IPS-15b (cell line): Measurements from ENCODE around the gene PHF21A.

Experiments
- H3K27me3 ChIP-seq: one replicate; pipeline ENCODE4 v1.6.1; 2013; ENCODE audit warnings: low read length; ENCODE audit not compliant: control insufficient read depth, insufficient read depth
- H3K36me3 ChIP-seq: one replicate; pipeline ENCODE4 v1.6.1; 2013; ENCODE audit warnings: low read length; ENCODE audit not compliant: control insufficient read depth, insufficient read depth
- H3K4me1 ChIP-seq: one replicate; pipeline ENCODE4 v1.6.1; 2013; ENCODE audit warnings: mild to moderate bottlenecking, low read length; ENCODE audit not compliant: control insufficient read depth, insufficient read depth
- H3K4me3 ChIP-seq: one replicate; pipeline ENCODE4 v1.5.1; 2013; ENCODE audit warnings: low read depth, low read length
- H3K9ac ChIP-seq: one replicate; pipeline ENCODE4 v1.6.1; 2013; ENCODE audit warnings: low read depth, mild to moderate bottlenecking, low read length
- H3K9me3 ChIP-seq: one replicate; pipeline ENCODE4 v1.6.1; 2013; ENCODE audit warnings: mild to moderate bottlenecking, low read length; ENCODE audit not compliant: control insufficient read depth, insufficient read depth

Gene PHF21A

GRCh38 chr11:45892856-45893255, 228.4 kb downstream of the PHF21A start:
- Histone ChIP-seq H3K9me3 (no peaks in the 10 kb centered on the region), H3K27me3 (no peaks in the 10 kb centered on the region), H3K4me1 (peaks cover 13% of the 10 kb centered on the region), H3K9ac (no peak overlapping the region), H3K36me3 (no peaks in the 10 kb centered on the region), H3K4me3 (no peak overlapping the region)

GRCh38 chr11:45890886-45891550, 230.2 kb downstream of the PHF21A start:
- Histone ChIP-seq H3K4me3 (no peak overlapping the region), H3K4me1 (peaks cover 10% of the 10 kb centered on the region), H3K9ac (no peak overlapping the region), H3K9me3 (no peaks in the 10 kb centered on the region), H3K27me3 (no peaks in the 10 kb centered on the region), H3K36me3 (no peaks in the 10 kb centered on the region)

DNA sequence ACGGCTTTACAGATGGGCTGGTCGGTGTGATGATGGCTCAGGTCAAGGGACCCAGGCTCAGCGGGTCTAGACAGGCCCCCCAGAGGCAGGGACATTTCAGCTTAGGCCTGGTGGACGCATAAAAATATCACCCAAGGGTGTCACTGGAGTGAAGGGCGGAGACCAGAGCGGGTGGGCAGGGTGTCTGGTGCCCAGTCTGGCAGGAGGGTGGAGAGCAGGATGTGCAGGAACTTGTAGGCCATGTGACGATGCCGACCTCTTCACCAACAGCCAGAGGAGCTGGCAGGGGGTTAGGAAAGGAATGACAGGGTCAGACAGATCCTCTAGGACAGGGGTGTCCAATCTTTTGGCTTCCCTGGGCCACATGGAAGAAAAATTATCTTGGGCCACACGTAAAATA, 231.3 kb downstream of the PHF21A start:
- H3K4me3 ChIP-seq, result no peak overlapping the region
- H3K9me3 ChIP-seq, result no peaks in the 10 kb centered on the region
- H3K9ac ChIP-seq, result no peak overlapping the region
- H3K36me3 ChIP-seq, result no peaks in the 10 kb centered on the region
- peaks cover 7% of the 10 kb centered on the region for H3K4me1 ChIP-seq
- H3K27me3 ChIP-seq, result no peaks in the 10 kb centered on the region

DNA sequence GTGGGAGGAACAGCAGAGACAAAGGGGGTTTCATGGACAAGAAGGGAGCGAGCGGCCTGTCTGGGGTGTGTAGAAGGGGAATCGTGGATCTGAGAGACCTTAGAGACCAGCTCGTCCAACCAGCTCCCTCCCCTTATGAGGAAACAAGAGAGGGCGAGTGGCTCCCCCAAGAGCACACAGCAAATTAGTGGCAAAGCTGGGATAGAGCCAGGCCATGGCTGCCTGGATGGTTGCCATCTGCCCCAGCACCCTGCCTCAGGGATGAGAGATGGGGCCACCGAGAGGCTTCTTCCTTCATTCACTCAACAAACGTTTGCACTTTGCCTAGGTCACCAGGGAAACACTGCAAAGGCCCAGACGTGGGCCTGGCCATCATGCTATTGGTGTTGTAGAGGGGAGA, 231.7 kb downstream of the PHF21A start:
- Histone ChIP-seq H3K4me3 (no peak overlapping the region), H3K9ac (no peak overlapping the region), H3K27me3 (no peaks in the 10 kb centered on the region), H3K36me3 (no peaks in the 10 kb centered on the region), H3K4me1 (peaks cover 7% of the 10 kb centered on the region), H3K9me3 (no peaks in the 10 kb centered on the region)

DNA sequence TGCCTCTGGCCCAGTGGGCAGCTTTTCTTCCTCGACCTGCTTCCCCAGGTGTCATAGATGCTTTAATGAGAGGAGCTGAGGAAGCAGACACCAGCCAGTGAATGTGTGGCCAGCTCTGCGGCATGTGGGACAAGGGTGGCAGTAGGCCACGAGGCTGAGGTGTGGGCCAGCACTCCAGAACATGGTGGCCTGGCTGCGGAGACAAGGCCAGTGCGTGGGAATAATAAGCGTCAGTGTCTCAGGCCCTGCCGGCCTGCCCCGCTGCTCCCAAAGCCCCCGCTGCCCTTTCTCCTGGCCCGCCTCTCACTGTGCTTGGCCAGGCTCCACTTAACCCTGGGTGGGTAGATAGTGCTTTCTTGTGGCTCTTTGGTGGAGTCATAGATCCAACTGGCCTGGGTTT, 233.7 kb downstream of the PHF21A start:
- H3K4me1 ChIP-seq, result peaks cover 1% of the 10 kb centered on the region
- H3K9me3 ChIP-seq, result no peaks in the 10 kb centered on the region
- H3K9ac ChIP-seq, result no peak overlapping the region
- no peaks in the 10 kb centered on the region for H3K27me3 ChIP-seq
- H3K36me3 ChIP-seq, result no peaks in the 10 kb centered on the region
- H3K4me3 ChIP-seq, result no peak overlapping the region

DNA sequence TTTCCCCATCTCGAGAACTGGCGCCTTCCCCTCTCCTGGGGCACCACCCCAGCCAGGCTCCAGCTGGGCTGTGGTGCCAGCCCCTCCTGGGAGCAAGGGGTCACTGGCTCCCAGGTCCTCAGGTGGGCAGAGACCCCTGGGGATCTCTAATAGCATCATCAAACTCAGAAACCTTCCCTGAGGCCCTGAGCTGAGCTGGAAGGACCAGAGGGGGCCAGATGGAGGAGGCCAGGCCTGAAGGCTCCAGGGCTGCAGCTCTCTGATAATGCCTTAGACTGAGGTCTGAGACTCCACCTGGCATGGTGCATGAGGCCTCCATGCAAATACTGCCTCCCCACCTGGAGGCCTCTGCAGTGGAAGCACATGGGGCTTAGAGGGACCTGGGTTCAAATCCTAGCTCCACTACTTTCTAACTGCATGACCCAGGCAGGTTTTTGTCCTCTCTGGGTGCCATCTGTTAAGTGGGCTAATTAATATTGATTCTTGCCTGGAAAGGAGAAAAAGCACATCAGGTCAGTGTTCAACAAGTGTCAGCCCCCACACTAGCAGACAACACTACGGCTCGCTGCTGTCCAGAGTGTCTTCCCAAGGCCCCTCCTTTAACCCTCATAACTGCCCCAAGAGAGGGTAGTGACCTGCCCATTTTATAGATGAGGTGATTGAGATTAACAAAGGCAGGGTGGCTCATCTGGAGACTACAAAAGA, 234.3 kb downstream of the PHF21A start:
- no peaks in the 10 kb centered on the region for H3K27me3 ChIP-seq
- H3K36me3 ChIP-seq, result peaks cover 2% of the 10 kb centered on the region
- no peak overlapping the region for H3K9ac ChIP-seq
- peak overlapping the region; percentile 72 for H3K4me3 ChIP-seq
- H3K4me1 ChIP-seq, result no peaks in the 10 kb centered on the region
- no peaks in the 10 kb centered on the region for H3K9me3 ChIP-seq

DNA sequence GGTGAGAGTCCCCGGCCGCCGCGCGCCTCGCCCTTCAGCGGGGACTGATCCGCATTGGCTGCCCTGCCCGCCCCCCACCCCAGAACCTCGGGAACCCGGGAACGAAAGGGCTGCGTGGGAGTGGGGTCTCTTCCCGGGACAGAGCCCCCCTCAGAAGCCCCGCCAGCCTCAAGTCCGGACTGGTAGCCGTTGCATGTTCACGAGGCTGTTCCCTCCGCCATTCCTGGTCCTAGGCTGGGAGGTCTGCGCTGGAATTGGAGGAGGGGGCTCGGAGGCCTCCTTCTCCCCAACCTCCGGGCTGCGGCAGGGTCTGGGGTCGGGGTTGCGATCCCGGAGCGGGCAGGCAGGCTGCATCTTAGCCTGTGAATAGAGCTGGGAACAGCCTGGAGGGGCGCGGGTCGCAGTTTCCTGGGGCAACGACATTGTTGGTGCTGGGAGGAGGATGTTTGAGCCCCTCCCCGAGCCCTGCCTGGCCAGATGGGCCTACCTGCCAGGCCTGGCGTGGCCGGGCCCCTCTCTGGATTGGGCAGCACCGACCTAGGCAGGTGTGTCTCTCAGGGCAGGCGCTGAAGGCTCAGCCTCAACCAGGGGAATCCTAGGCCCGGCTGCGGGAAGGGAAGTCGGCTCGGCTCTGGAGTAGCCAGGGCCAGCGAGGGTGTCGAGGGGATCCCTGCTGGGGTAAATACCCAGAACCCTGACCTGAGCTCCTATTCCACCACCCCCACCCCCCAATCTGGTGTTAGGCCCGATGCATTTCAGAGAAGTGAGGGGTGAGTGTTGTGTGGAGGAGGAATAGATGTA, 235.1 kb downstream of the PHF21A start:
- Histone ChIP-seq H3K4me1 (no peaks in the 10 kb centered on the region), H3K27me3 (no peaks in the 10 kb centered on the region), H3K4me3 (peak overlapping the region; percentile 72), H3K36me3 (peaks cover 6% of the 10 kb centered on the region), H3K9me3 (no peaks in the 10 kb centered on the region), H3K9ac (peak overlapping the region; percentile 47)

DNA sequence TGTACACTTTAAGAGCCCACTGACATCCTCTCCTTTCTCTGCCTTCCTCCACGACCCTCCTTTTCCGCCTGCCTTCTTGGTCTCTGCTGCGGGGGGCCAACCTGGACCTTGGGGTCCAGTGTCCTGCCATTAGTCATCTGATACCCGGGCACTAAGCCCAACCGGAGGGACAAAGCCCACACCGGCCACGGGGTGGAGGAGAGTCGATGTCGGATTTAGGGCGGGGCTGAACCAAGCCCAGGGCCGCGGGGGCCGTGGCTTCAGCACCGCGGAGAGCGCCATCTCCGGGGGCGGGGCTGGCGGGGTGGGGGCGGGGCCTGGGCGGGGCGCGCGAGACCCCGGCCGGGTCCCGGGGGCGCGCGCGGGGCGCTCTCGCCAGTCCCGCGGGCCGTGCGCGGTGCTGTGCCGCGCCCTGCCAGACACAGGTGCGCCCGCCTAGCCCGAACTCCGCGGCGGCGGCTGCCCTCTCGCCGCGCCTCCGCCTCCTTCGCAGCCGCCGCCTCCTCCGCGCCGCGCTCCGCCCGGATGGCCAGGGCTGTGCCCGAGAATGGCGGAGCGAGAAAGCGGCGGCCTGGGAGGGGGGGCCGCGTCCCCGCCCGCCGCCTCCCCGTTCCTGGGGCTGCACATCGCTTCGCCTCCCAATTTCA, 235.9 kb downstream of the PHF21A start, which contains the start of gene MAPK8IP1:
Gene MAPK8IP1, plus strand, starts transcription at position 378 of the 647 bp plus-strand sequence. Its CDS starts 170 bp downstream, at position 548.
- H3K27me3 ChIP-seq, result no peaks in the 10 kb centered on the region
- H3K36me3 ChIP-seq, result peaks cover 10% of the 10 kb centered on the region
- no peaks in the 10 kb centered on the region for H3K9me3 ChIP-seq
- no peaks in the 10 kb centered on the region for H3K4me1 ChIP-seq
- H3K4me3 ChIP-seq, result peak within 1 kb of the TSS; percentile 72
- peak within 1 kb of the TSS; percentile 47 for H3K9ac ChIP-seq

DNA sequence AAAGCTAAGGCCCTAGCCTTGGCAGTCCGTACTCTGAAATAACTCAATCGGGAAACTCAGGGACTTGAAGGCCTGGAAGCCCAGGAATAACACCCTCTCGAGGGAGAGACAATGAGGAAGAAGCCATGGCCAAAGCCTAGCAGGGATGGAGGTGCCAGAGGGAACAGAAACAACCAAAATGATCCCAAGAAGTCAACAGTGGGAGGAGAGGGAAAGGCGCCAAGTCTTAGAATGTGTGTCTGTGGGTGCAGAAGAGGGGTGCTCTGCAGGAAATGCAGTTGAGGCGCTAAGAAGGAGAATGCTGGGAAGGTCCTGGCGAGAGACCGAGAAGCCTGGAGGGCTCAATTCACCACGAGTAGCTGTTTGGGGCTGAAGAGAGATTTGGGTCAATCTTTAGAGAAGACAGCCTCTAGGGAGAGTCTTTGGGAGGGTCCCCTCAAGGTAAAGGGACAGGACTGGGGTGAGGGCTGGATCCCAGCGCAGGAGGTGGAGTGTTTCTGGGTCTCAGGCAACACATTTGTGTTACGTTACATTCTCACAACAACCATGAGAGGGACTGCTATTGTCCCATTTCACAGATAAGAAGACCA, 236.6 kb downstream of the PHF21A start:
- Histone ChIP-seq H3K36me3 (peaks cover 10% of the 10 kb centered on the region), H3K4me3 (no peak overlapping the region), H3K9ac (no peak overlapping the region), H3K4me1 (no peaks in the 10 kb centered on the region), H3K9me3 (no peaks in the 10 kb centered on the region), H3K27me3 (no peaks in the 10 kb centered on the region)
